Ascending aorta (tissue), 2 donors: ENCODE measurements around the gene LLGL2. TPM values are rescaled to one million over a fixed set of nuclear protein-coding genes. Genes with fewer than 3 reads are reported as not detected.

Experiments
- DNase-seq, 2 donors: peaks; one replicate each; pipeline ENCODE4 v3.0.0-alpha.2; 2019; ENCODE audit warnings: low spot score in 2 of 2
- H3K27ac ChIP-seq, 2 donors: fragments of 200-600 bp; sonication (generic); one replicate each; pipeline ENCODE4 v1.5.1; 2016 to 2017; ENCODE audit warnings: mild to moderate bottlenecking in 1 of 2
- H3K27me3 ChIP-seq: fragments of 200-600 bp; sonication (generic); one replicate; pipeline ENCODE4 v1.5.1; 2017
- H3K36me3 ChIP-seq, 2 donors: fragments of 200-600 bp; sonication (generic); one replicate each; pipeline ENCODE4 v1.5.1; 2016
- H3K4me1 ChIP-seq, 2 donors: fragments of 200-600 bp; sonication (generic); one replicate each; pipeline ENCODE4 v1.5.1; 2016 to 2017; ENCODE audit warnings: mild to moderate bottlenecking in 1 of 2
- H3K4me3 ChIP-seq, 2 donors: fragments of 200-600 bp; sonication (generic); one replicate each; pipeline ENCODE4 v1.5.1; 2016 to 2017; ENCODE audit warnings: mild to moderate bottlenecking in 1 of 2
- H3K9me3 ChIP-seq, 2 donors: fragments of 200-600 bp; sonication (generic); one replicate each; pipeline ENCODE4 v1.5.1; 2016
- CTCF ChIP-seq, 3 experiments: fragments of 200-600 bp in 2 of 3; fragments of 450-650 bp in 1 of 3; sonication (generic) in 2 of 3; IDR thresholded peaks; one replicate each; pipeline ENCODE4 v1.5.1; 2016 to 2019; ENCODE audit warnings: antibody characterized with exemption in 3 of 3, mild to moderate bottlenecking in 1 of 3, moderate library complexity in 1 of 3
- intact Hi-C: fragments of 100-400 bp; cut with DNase I; formaldehyde crosslinking; loops from one replicate; pipeline ENCODE4 v1.15.1; 2023
- total RNA-seq: library from RNA; depleted of rRNA; stranded (reverse); fragments of >200 nt; gene quantifications from one replicate; pipeline ENCODE4 v1.1.0, GENCODE V29; 2016

The LLGL2 gene
- total RNA-seq, 1 donor from 2014 or later = 41.8 TPM

- DNase-seq = no peak
- intact Hi-C loops = no loop called here
- Histone ChIP-seq H3K27me3 (no peaks in the 10 kb centered on the region), H3K4me1 (no peaks in the 10 kb centered on the region), H3K4me3 (no peak overlapping the region), H3K27ac (no peak overlapping the region), H3K36me3 (no peaks in the 10 kb centered on the region), H3K9me3 (no peaks in the 10 kb centered on the region)
- TF ChIP-seq CTCF (IDR thresholded peaks at IDR 0.05) = no peak
Measured at GRCh38 chr17:75570034-75570676, 44.7 kb downstream of the LLGL2 start.

- TF ChIP-seq CTCF (IDR thresholded peaks at IDR 0.05) = no peak
- no peaks in the 10 kb centered on the region for H3K4me1 ChIP-seq
- intact Hi-C loops = no loop called here
- no peak for DNase-seq
- no peak overlapping the region for H3K4me3 ChIP-seq
- H3K9me3 ChIP-seq = no peaks in the 10 kb centered on the region
- H3K27ac ChIP-seq = peak overlapping the region in 1 of 2 donors; percentile 33
- H3K36me3 ChIP-seq = no peaks in the 10 kb centered on the region
- no peaks in the 10 kb centered on the region for H3K27me3 ChIP-seq
Measured at GRCh38 chr17:75570772-75571171, 45.3 kb downstream of the LLGL2 start.

- no peaks in the 10 kb centered on the region for H3K36me3 ChIP-seq
- DNase-seq = peak in 1 of 2 donors; percentile 38
- H3K9me3 ChIP-seq = no peaks in the 10 kb centered on the region
- H3K27me3 ChIP-seq = no peaks in the 10 kb centered on the region
- no peak for TF ChIP-seq CTCF (IDR thresholded peaks at IDR 0.05)
- H3K27ac ChIP-seq = peak overlapping the region in 1 of 2 donors; percentile 45
- intact Hi-C loops = no loop called here
- H3K4me1 ChIP-seq = no peaks in the 10 kb centered on the region
- H3K4me3 ChIP-seq = no peak overlapping the region
Measured at GRCh38 chr17:75571197-75571884, 45.8 kb downstream of the LLGL2 start.

- Histone ChIP-seq H3K27me3 (no peaks in the 10 kb centered on the region), H3K9me3 (no peaks in the 10 kb centered on the region), H3K4me1 (no peaks in the 10 kb centered on the region), H3K4me3 (no peak overlapping the region), H3K36me3 (no peaks in the 10 kb centered on the region), H3K27ac (no peak overlapping the region)
- no peak for TF ChIP-seq CTCF (IDR thresholded peaks at IDR 0.05)
- intact Hi-C loops = no loop called here
- no peak for DNase-seq
Measured at GRCh38 chr17:75571885-75572215, 46.4 kb downstream of the LLGL2 start.

- no peak for DNase-seq
- TF ChIP-seq CTCF (IDR thresholded peaks at IDR 0.05) = no peak
- H3K4me3 ChIP-seq = no peak overlapping the region
- H3K27me3 ChIP-seq = no peaks in the 10 kb centered on the region
- no peaks in the 10 kb centered on the region for H3K4me1 ChIP-seq
- no peaks in the 10 kb centered on the region for H3K36me3 ChIP-seq
- intact Hi-C loops = no loop called here
- no peak overlapping the region for H3K27ac ChIP-seq
- H3K9me3 ChIP-seq = no peaks in the 10 kb centered on the region
Measured at GRCh38 chr17:75572713-75573539, 47.4 kb downstream of the LLGL2 start.
